Breast epithelium (tissue), 4 donors: Measurements from ENCODE around the gene ABCA1. TPM values are rescaled to one million over a fixed set of nuclear protein-coding genes. Genes with fewer than 3 reads are reported as not detected.

Experiments
- DNase-seq, 2 donors: peaks; one replicate each; pipeline ENCODE4 v3.0.0-alpha.2; 2019; ENCODE audit warnings: low spot score in 2 of 2
- H3K27ac ChIP-seq, 2 donors: fragments of 200-600 bp; sonication (generic) in 1 of 2; one replicate each; pipeline ENCODE4 v1.5.1; 2016 to 2019; ENCODE audit warnings: mild to moderate bottlenecking in 1 of 2
- H3K27me3 ChIP-seq, 2 donors: fragments of 200-600 bp; sonication (generic) in 1 of 2; one replicate each; pipeline versions ENCODE4 v1.5.1 to v1.6.0; 2017 to 2019; ENCODE audit warnings: control low read depth in 1 of 2, mild to moderate bottlenecking in 1 of 2
- H3K36me3 ChIP-seq: fragments of 200-600 bp; one replicate; pipeline ENCODE4 v1.5.1; 2019
- H3K4me1 ChIP-seq, 2 donors: fragments of 200-600 bp; sonication (generic); one replicate each; pipeline ENCODE4 v1.5.1; 2016 to 2019; ENCODE audit warnings: control low read depth in 1 of 2
- H3K4me3 ChIP-seq, 3 donors: fragments of 200-600 bp; sonication (generic); 1 replicate in 2 of 3; 2 replicates in 1 of 3; pipeline ENCODE4 v1.5.1; 2016 to 2019; ENCODE audit warnings: mild to moderate bottlenecking in 3 of 3, moderate library complexity in 2 of 3
- H3K9me3 ChIP-seq, 2 donors: fragments of 200-600 bp; sonication (generic) in 1 of 2; one replicate each; pipeline ENCODE4 v1.5.1; 2016 to 2019; ENCODE audit warnings: control low read depth in 1 of 2
- POLR2A ChIP-seq: fragments of 450-650 bp; IDR thresholded peaks from one replicate; pipeline ENCODE4 v1.6.1; 2016; ENCODE audit warnings: antibody characterized with exemption, mild to moderate bottlenecking, moderate library complexity
- POLR2AphosphoS5 ChIP-seq, 3 donors: sonication (generic); formaldehyde crosslinking; IDR thresholded peaks; one replicate each; pipeline ENCODE4 v1.6.1; 2017; ENCODE audit warnings: antibody characterized with exemption in 3 of 3
- intact Hi-C: fragments of 100-400 bp; cut with DNase I; formaldehyde crosslinking; loops from one replicate; pipeline ENCODE4 v1.15.1; 2023; ENCODE audit warnings: low total_unique reads
- total RNA-seq, 3 donors: library from RNA; depleted of rRNA; stranded (reverse); fragments of >200 nt; gene quantifications; one replicate each; pipeline ENCODE4 v1.1.0, GENCODE V29; 2016
- TF ChIP-seq, protein P1 (sequence below), 3 donors: fragments of 450-650 bp; IDR thresholded peaks; one replicate each; pipeline ENCODE4 v1.5.1; 2016 to 2017; ENCODE audit warnings: antibody characterized with exemption in 3 of 3, mild to moderate bottlenecking in 3 of 3, moderate library complexity in 3 of 3

The ABCA1 gene
- total RNA-seq, 3 donors from 2014 or later, result 57.0 to 100 (median 67.8) TPM

DNA sequence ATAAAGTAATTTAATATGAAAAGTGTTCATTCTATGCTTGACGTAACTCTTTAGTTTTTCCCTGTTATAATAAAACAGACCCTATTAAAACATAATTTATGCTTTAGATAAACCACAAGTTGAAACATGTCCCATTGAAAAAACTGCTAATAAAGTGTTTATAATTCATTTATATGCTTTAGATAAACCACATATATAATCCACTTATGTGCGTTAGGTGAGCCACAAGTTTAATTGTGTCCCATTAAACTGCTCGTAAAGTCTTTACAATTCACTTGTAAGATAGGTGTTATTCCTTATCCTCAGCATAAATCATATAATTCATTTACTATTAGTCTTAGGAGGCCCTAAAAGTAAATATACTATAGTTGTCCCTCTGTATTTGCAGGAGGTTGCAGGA is 160.4 kb downstream of the ABCA1 start:
- Histone ChIP-seq H3K4me3 (no peak overlapping the region), H3K36me3 (no peaks in the 10 kb centered on the region), H3K27me3 (no peaks in the 10 kb centered on the region), H3K4me1 (no peaks in the 10 kb centered on the region), H3K27ac (no peak overlapping the region), H3K9me3 (no peaks in the 10 kb centered on the region)
- intact Hi-C loops, result no loop called here
- DNase-seq, result no peak
- TF ChIP-seq, protein P1, sequence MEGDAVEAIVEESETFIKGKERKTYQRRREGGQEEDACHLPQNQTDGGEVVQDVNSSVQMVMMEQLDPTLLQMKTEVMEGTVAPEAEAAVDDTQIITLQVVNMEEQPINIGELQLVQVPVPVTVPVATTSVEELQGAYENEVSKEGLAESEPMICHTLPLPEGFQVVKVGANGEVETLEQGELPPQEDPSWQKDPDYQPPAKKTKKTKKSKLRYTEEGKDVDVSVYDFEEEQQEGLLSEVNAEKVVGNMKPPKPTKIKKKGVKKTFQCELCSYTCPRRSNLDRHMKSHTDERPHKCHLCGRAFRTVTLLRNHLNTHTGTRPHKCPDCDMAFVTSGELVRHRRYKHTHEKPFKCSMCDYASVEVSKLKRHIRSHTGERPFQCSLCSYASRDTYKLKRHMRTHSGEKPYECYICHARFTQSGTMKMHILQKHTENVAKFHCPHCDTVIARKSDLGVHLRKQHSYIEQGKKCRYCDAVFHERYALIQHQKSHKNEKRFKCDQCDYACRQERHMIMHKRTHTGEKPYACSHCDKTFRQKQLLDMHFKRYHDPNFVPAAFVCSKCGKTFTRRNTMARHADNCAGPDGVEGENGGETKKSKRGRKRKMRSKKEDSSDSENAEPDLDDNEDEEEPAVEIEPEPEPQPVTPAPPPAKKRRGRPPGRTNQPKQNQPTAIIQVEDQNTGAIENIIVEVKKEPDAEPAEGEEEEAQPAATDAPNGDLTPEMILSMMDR (IDR thresholded peaks at IDR 0.05), result no peak
- TF ChIP-seq POLR2A (no peak), POLR2AphosphoS5 (IDR thresholded peaks at IDR 0.05) (no peak)

DNA sequence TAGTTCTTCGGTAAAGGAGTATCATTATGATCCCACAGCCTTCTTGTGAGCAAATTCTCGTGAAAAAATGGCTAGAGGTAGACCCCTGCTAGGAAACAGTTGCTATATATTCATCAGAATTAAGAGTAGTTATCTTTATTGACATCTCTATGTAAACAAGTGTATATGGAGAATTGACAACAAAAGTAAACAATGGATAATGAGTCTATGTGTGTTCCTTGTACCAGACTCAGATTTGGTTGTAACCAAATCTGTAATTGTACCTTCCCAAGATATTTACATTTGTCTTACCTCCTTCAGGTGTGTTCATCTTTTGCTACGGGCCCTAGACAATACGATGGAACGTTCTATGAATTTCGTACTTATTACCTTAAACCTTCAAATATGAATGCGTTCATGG is 161.9 kb downstream of the ABCA1 start:
- no peak for DNase-seq
- H3K4me1 ChIP-seq, result no peaks in the 10 kb centered on the region
- intact Hi-C loops, result no loop called here
- TF ChIP-seq, protein P1 (IDR thresholded peaks at IDR 0.05), result no peak
- no peak for TF ChIP-seq POLR2A
- no peak for TF ChIP-seq POLR2AphosphoS5 (IDR thresholded peaks at IDR 0.05)
- no peaks in the 10 kb centered on the region for H3K27me3 ChIP-seq
- no peaks in the 10 kb centered on the region for H3K9me3 ChIP-seq
- H3K4me3 ChIP-seq, result no peak overlapping the region
- H3K27ac ChIP-seq, result no peak overlapping the region
- H3K36me3 ChIP-seq, result no peaks in the 10 kb centered on the region

DNA sequence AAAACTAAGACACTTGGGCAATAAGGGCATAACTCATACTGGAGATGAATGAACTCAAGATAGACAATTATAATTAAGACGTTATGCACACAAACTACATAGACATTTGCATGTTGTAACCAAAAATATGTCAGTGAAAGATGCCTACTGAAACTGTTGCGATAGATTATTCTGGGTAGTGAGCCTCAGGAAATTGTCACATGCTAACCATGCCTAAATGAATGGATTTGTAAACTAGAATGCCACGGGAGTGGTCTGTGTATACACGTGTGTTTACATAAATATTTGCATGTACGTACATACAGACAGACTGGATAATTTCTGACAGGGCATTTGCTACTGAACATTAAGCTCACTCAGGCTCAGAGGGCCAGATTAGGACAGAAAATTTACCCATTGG is 162.8 kb downstream of the ABCA1 start:
- peak overlapping the region in 2 of 3 donors; percentile 69 to 73 for H3K4me3 ChIP-seq
- no peak overlapping the region for H3K27ac ChIP-seq
- no peaks in the 10 kb centered on the region for H3K36me3 ChIP-seq
- H3K9me3 ChIP-seq, result no peaks in the 10 kb centered on the region
- no peaks in the 10 kb centered on the region for H3K27me3 ChIP-seq
- no peak for TF ChIP-seq POLR2A
- TF ChIP-seq, protein P1 (IDR thresholded peaks at IDR 0.05), result no peak
- TF ChIP-seq POLR2AphosphoS5 (IDR thresholded peaks at IDR 0.05), result no peak
- no peaks in the 10 kb centered on the region for H3K4me1 ChIP-seq
- intact Hi-C loops, result no loop called here
- no peak for DNase-seq

DNA sequence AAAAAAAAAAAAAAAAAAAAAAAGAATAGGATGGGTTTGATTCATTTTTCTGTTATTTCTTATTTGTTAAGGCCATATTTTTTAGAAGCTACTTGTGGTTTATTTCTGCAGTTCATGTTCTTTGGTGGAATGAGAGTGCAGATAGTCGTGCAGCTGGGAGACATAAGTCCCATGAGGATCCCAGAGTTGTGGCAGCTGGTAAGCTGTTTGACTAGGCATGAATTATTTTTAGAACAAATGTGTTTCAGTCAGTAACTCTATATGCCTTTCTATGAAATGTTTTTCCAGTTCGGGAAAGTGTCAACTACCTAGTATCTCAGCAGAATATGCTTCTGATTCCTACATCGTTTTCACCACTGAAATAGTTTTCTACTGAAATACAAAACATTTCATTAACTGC is 169.0 kb downstream of the ABCA1 start:
- H3K36me3 ChIP-seq, result no peaks in the 10 kb centered on the region
- H3K4me3 ChIP-seq, result no peak overlapping the region
- no peaks in the 10 kb centered on the region for H3K9me3 ChIP-seq
- H3K4me1 ChIP-seq, result no peaks in the 10 kb centered on the region
- no peak for DNase-seq
- H3K27me3 ChIP-seq, result no peaks in the 10 kb centered on the region
- TF ChIP-seq POLR2AphosphoS5 (IDR thresholded peaks at IDR 0.05) (no peak), POLR2A (no peak)
- TF ChIP-seq, protein P1 (IDR thresholded peaks at IDR 0.05), result no peak
- intact Hi-C loops, result no loop called here
- no peak overlapping the region for H3K27ac ChIP-seq

DNA sequence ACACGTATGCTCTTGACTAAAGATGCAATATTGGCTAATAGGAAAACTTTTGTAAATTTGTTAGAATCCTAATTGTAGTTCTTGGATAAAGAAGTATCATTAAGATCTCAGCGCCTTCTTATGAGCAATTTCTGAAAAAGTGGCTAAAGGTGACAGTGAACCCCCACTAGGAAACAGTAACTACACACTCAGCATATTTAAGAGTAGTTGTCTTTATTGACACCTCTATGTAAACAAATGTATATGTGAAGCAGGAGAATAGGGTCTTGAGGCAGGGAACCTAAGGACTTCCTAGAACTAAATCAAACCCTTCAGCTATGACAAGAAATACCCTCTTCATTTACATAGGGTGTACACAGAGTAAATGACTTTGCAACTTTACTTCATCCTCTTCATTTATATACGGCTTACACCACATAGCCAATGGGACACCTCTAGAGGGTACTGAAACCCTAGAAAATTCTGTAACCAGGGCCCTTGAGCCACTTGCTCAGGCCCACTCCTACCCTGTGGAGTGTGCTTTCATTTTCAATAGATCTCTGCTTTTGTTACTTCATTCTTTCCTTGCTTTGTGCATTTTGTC is 177.7 kb downstream of the ABCA1 start:
- TF ChIP-seq, protein P1 (IDR thresholded peaks at IDR 0.05), result no peak
- TF ChIP-seq POLR2A, result no peak
- no peak for TF ChIP-seq POLR2AphosphoS5 (IDR thresholded peaks at IDR 0.05)
- intact Hi-C loops, result no loop called here
- Histone ChIP-seq H3K4me3 (no peak overlapping the region), H3K27me3 (no peaks in the 10 kb centered on the region), H3K9me3 (no peaks in the 10 kb centered on the region), H3K4me1 (peaks cover 0 to 4% of the 10 kb centered on the region in 2 donors), H3K36me3 (no peaks in the 10 kb centered on the region), H3K27ac (no peak overlapping the region)
- DNase-seq, result no peak
